Activated CD4-positive, alpha-beta T cell treated with anti-CD3 and anti-CD28 coated beads, Interleukin-10, Interleukin-2, amounts not matched to agents 100 ng/mL and 50 ng/mL, durations not matched to agents 16 hours and 8 hours (primary cell): ENCODE results near the gene ZNF574.
A peak's percentile ranks its signal among the peaks of the same experiment; 100 is the strongest.

ENCODE experiments used
- DNase-seq: peaks from one replicate; pipeline ENCODE4 v3.0.0-alpha.2; 2020

Gene ZNF574

GRCh38 chr19:42108527-42109389 is 32.8 kb downstream of the ZNF574 start:
- peak; percentile 93 for DNase-seq

- no peak for DNase-seq
Measured at GRCh38 chr19:42109896-42110295, 33.9 kb downstream of the ZNF574 start.

- DNase-seq: no peak
Measured at GRCh38 chr19:42110658-42111057, 34.7 kb downstream of the ZNF574 start.

- no peak for DNase-seq
Measured at GRCh38 chr19:42111384-42111783, 35.4 kb downstream of the ZNF574 start.

- DNase-seq: no peak
Measured at GRCh38 chr19:42111811-42112210, 35.8 kb downstream of the ZNF574 start.

GRCh38 chr19:42113641-42114348 is 37.8 kb downstream of the ZNF574 start:
- no peak for DNase-seq

GRCh38 chr19:42114412-42114811 is 38.4 kb downstream of the ZNF574 start:
- no peak for DNase-seq

- no peak for DNase-seq
Measured at GRCh38 chr19:42115219-42115618, 39.3 kb downstream of the ZNF574 start.

- DNase-seq: no peak
Measured at GRCh38 chr19:42115705-42116104, 39.7 kb downstream of the ZNF574 start.

GRCh38 chr19:42116308-42117075 is 40.5 kb downstream of the ZNF574 start:
- DNase-seq: no peak

GRCh38 chr19:42117076-42117475 is 41.1 kb downstream of the ZNF574 start:
- no peak for DNase-seq

GRCh38 chr19:42120276-42120980 is 44.5 kb downstream of the ZNF574 start:
- no peak for DNase-seq

- DNase-seq: peak; percentile 40
Measured at GRCh38 chr19:42121036-42121621, 45.2 kb downstream of the ZNF574 start.

GRCh38 chr19:42121656-42122069 is 45.7 kb downstream of the ZNF574 start:
- DNase-seq: peak; percentile 91

- DNase-seq: peak; percentile 80
Measured at GRCh38 chr19:42122691-42123607, 47.0 kb downstream of the ZNF574 start.

GRCh38 chr19:42123765-42124164 is 47.8 kb downstream of the ZNF574 start:
- no peak for DNase-seq

GRCh38 chr19:42124386-42124901 is 48.5 kb downstream of the ZNF574 start:
- no peak for DNase-seq

- no peak for DNase-seq
Measured at GRCh38 chr19:42125536-42125935, 49.6 kb downstream of the ZNF574 start.

GRCh38 chr19:42126574-42126973 is 50.6 kb downstream of the ZNF574 start:
- no peak for DNase-seq

GRCh38 chr19:42129399-42130253 is 53.7 kb downstream of the ZNF574 start:
- DNase-seq: no peak
